Fibroblast of mammary gland (primary cell): ENCODE data around the gene SERPINE1.
A peak's percentile ranks its signal among the peaks of the same experiment; 100 is the strongest.

Source experiments
- DNase-seq: peaks from one replicate; pipeline ENCODE4 v3.0.0-alpha.2; 2010; ENCODE audit warnings: low read depth
- H3K4me3 ChIP-seq: 2 replicates; pipeline ENCODE4 v1.5.1; 2011; ENCODE audit warnings: low read depth, mild to moderate bottlenecking, low read length, moderate library complexity; ENCODE audit not compliant: control insufficient read depth
- CTCF ChIP-seq: conservative IDR thresholded peaks from 2 replicates; pipeline ENCODE4 v1.5.1; 2011; ENCODE audit warnings: low read depth, low read length, inconsistent platforms; ENCODE audit not compliant: control insufficient read depth, insufficient read depth

The SERPINE1 gene

DNA sequence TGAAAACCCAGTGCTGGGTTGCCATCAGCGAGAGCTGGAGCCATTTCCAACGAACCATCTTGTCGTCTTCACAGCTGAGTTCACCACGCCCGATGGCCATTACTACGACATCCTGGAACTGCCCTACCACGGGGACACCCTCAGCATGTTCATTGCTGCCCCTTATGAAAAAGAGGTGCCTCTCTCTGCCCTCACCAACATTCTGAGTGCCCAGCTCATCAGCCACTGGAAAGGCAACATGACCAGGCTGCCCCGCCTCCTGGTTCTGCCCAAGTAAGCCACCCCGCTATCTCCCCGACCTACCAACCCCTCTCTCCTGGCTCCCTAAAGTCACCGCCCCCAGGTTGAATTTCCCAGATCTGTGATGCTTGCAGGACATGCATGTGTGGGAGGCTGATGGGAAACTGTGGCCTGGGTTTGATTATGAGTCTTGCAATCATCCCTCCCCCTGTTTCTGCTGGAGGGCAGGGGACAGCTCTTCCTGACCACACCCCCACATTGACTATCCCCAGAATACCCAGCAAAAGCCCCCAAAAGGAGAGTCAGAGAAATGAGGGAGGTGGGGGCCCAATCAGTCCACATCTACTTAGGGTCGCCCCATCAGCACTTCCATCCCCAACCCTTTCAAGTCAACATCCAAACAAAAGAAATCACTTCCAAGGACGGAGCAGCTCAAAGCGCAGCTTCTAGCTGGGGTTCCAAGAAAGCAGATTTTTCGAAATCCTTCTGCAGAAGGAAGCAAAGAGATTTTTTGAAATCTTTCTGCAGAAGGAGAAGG, 6.9 kb downstream of the SERPINE1 start:
- no peak for TF ChIP-seq CTCF
- no peak overlapping the region for H3K4me3 ChIP-seq
- DNase-seq, result peak; percentile 78

DNA sequence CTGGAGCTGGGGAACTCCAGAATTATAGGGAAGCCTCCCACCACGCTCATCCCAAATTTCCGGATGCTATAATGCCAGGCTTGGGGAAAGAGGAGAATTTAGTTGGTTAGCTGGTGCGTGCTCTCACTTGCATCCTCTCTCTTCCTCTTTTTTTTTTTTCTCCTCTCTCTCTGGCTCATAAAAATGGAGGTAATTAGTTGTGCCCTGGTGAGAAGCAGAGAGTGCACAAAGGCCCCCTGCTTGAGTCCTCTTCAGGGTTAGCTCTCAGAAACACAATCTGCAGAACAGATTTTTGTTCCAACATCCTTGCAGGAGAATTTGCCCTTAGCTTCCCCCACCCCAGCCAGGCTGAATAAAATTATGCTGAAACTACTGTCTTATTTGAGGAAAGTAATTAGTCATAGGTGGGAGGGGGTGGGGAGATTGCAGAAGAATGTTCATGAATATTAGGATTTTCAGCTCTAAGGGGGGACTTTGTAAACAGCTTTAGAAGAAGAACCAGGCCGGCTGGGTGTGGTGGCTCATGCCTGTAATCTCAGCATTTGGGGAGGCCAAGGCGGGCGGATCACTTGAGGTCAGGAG, 7.6 kb downstream of the SERPINE1 start:
- peak; percentile 67 for DNase-seq
- no peak overlapping the region for H3K4me3 ChIP-seq

GRCh38 chr7:101137651-101138212, 10.8 kb downstream of the SERPINE1 start:
- DNase-seq, result no peak
- no peak overlapping the region for H3K4me3 ChIP-seq
- TF ChIP-seq CTCF, result no peak

More for the DNA sequence above, 7.6 kb downstream of the SERPINE1 start:
- no peak for TF ChIP-seq CTCF

DNA sequence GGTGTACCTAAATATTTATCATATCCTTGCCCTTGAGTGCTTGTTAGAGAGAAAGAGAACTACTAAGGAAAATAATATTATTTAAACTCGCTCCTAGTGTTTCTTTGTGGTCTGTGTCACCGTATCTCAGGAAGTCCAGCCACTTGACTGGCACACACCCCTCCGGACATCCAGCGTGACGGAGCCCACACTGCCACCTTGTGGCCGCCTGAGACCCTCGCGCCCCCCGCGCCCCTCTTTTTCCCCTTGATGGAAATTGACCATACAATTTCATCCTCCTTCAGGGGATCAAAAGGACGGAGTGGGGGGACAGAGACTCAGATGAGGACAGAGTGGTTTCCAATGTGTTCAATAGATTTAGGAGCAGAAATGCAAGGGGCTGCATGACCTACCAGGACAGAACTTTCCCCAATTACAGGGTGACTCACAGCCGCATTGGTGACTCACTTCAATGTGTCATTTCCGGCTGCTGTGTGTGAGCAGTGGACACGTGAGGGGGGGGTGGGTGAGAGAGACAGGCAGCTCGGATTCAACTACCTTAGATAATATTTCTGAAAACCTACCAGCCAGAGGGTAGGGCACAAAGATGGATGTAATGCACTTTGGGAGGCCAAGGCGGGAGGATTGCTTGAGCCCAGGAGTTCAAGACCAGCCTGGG, 11.4 kb downstream of the SERPINE1 start:
- peak; percentile 98 for DNase-seq
- TF ChIP-seq CTCF, result peak; percentile 42
- no peak overlapping the region for H3K4me3 ChIP-seq

- no peak for TF ChIP-seq CTCF
- peak; percentile 67 for DNase-seq
- no peak overlapping the region for H3K4me3 ChIP-seq
These were observed 13.4 kb downstream of the SERPINE1 start for GRCh38 chr7:101140339-101140699.

DNA sequence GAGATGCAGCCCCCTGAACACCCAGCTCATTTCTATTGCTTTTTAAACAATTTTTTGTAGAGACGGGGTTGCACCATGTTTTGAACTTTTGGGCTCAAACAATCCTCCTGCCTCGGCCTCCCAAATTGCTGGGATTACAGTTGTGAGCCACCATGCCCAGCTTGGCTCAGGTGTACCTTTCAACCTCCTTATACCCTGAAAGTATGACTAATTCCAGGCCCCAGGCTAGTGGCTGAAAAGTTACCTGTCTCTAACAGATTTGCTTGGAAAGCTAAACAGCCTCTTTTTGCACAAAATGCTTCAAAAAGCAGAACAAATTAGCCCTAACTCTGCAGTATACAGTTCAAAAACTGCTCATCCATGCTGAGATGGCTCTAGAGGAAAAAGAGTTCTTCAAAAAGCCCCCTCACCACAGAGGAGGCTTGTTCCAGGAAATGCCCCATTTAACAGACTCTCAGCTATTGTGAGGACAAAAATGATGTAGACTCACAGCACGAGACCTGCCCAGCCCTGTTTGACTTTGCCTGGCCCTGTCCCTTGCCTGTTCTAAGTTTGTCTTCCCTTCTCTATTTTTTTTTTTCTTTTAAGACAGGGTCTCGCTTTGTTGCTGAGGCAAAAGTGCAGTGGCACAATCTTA, 14.0 kb downstream of the SERPINE1 start:
- H3K4me3 ChIP-seq, result no peak overlapping the region
- DNase-seq, result no peak
- TF ChIP-seq CTCF, result no peak
